HT1080 (cell line): ENCODE data around the gene CLASP2. TPM values are rescaled to one million over a fixed set of nuclear protein-coding genes. Genes with fewer than 3 reads are reported as not detected.
"Not testable (repeated sequence)": the region's sequence is repeated elsewhere in the genome, so short reads cannot be mapped to it uniquely, and the experiment has no call there.

Experiments used
- DNase-seq: peaks from one replicate; pipeline ENCODE4 v3.0.0-alpha.2; 2015; ENCODE audit warnings: low read depth
- total RNA-seq: library from RNA; depleted of rRNA; stranded (reverse); fragments of >200 nt; shearing (Covaris generic); gene quantifications from 2 replicates; pipeline ENCODE4 v1.2.3, GENCODE V29; 2014

CLASP2 gene
- total RNA-seq, 1 experiment from 2014 or later = 74.2 TPM

- no peak for DNase-seq
Measured at GRCh38 chr3:33547101-33547500, 171.0 kb downstream of the CLASP2 start.

- DNase-seq = no peak
Measured at GRCh38 chr3:33544126-33544525, 173.9 kb downstream of the CLASP2 start.

- no peak for DNase-seq
Measured at GRCh38 chr3:33543601-33544000, 174.5 kb downstream of the CLASP2 start.

- no peak for DNase-seq
Measured at GRCh38 chr3:33541918-33542317, 176.1 kb downstream of the CLASP2 start.

- no peak for DNase-seq
Measured at GRCh38 chr3:33538678-33539339, 179.2 kb downstream of the CLASP2 start.

GRCh38 chr3:33537133-33537532 is 180.9 kb downstream of the CLASP2 start:
- DNase-seq = no peak

GRCh38 chr3:33526787-33527186 is 191.3 kb downstream of the CLASP2 start:
- DNase-seq = no peak

- no peak for DNase-seq
Measured at GRCh38 chr3:33525232-33525631, 192.8 kb downstream of the CLASP2 start.

GRCh38 chr3:33523093-33523667 is 194.9 kb downstream of the CLASP2 start:
- no peak for DNase-seq

- DNase-seq = no peak
Measured at GRCh38 chr3:33521736-33522135, 196.3 kb downstream of the CLASP2 start.

GRCh38 chr3:33513262-33513863 is 204.7 kb downstream of the CLASP2 start:
- DNase-seq = no peak

- DNase-seq = no peak
Measured at GRCh38 chr3:33505027-33505426, 213.0 kb downstream of the CLASP2 start.

GRCh38 chr3:33496449-33496848 is 221.6 kb downstream of the CLASP2 start:
- DNase-seq = no peak

GRCh38 chr3:33491721-33492120 is 226.3 kb downstream of the CLASP2 start:
- DNase-seq = no peak

GRCh38 chr3:33490641-33491241 is 227.3 kb downstream of the CLASP2 start:
- no peak for DNase-seq

GRCh38 chr3:33488683-33489082 is 229.4 kb downstream of the CLASP2 start:
- DNase-seq = no peak

- DNase-seq = no peak
Measured at GRCh38 chr3:33488246-33488645, 229.8 kb downstream of the CLASP2 start.

- no peak for DNase-seq
Measured at GRCh38 chr3:33482111-33482521, 235.9 kb downstream of the CLASP2 start.

- no peak for DNase-seq
Measured at GRCh38 chr3:33474896-33475295, 243.2 kb downstream of the CLASP2 start.

- no peak for DNase-seq
Measured at GRCh38 chr3:33473813-33474212, 244.2 kb downstream of the CLASP2 start.

- DNase-seq = no peak
Measured at GRCh38 chr3:33467786-33468185, 250.3 kb downstream of the CLASP2 start.

GRCh38 chr3:33461097-33461496 is 257.0 kb downstream of the CLASP2 start:
- no peak for DNase-seq

GRCh38 chr3:33459577-33459976 is 258.5 kb downstream of the CLASP2 start:
- not testable (repeated sequence) for DNase-seq
